SK-N-MC (cell line): ENCODE measurements around the gene TCF3.
A peak's percentile ranks its signal among the peaks of the same experiment; 100 is the strongest.

Experiments
- DNase-seq: peaks from one replicate; pipeline ENCODE4 v3.0.0-alpha.2; 2011; ENCODE audit warnings: low read depth, low spot score
- H3K27ac ChIP-seq: fragments of 200-600 bp; sonication (generic); 2 replicates; pipeline ENCODE4 v1.5.1; 2016; ENCODE audit warnings: mixed run types
- H3K36me3 ChIP-seq: fragments of 200-600 bp; sonication (generic); 2 replicates; pipeline ENCODE4 v1.6.1; 2017; ENCODE audit warnings: antibody characterized with exemption, low read length, mixed read lengths; ENCODE audit not compliant: insufficient read depth
- H3K4me3 ChIP-seq: fragments of 200-600 bp; sonication (generic); 2 replicates; pipeline ENCODE4 v1.5.1; 2016
- H3K9ac ChIP-seq: fragments of 200-600 bp; sonication (generic); 2 replicates; pipeline ENCODE4 v1.8.0; 2017; ENCODE audit warnings: mixed run types, mixed read lengths; ENCODE audit not compliant: insufficient read length
- H3K9me3 ChIP-seq: fragments of 200-600 bp; sonication (generic); 2 replicates; pipeline ENCODE4 v1.6.1; 2017; ENCODE audit warnings: low read depth, mild to moderate bottlenecking, antibody characterized with exemption, low read length, moderate library complexity, mixed read lengths
- EZH2 ChIP-seq: fragments of 200-600 bp; sonication (generic); IDR thresholded peaks from one replicate; pipeline ENCODE4 v1.6.1; 2017; ENCODE audit warnings: antibody characterized with exemption
- FOXP2 ChIP-seq: optimal IDR thresholded peaks from 2 replicates; pipeline ENCODE3; 2011; ENCODE audit warnings: mild to moderate bottlenecking, moderate library complexity; ENCODE audit not compliant: insufficient read depth; ENCODE audit errors: extremely low read length, control extremely low read depth
- POLR2AphosphoS5 ChIP-seq: IDR thresholded peaks from 2 replicates; pipeline ENCODE4 v1.6.1; 2012; ENCODE audit warnings: mild to moderate bottlenecking, low read depth, low read length, borderline replicate concordance

Gene TCF3

GRCh38 chr19:1570836-1571235 lies 81.6 kb downstream of the TCF3 start:
- no peak overlapping the region for H3K27ac ChIP-seq
- TF ChIP-seq EZH2 (no peak), POLR2AphosphoS5 (no peak), FOXP2 (no peak)
- no peaks in the 10 kb centered on the region for H3K9me3 ChIP-seq
- no peak overlapping the region for H3K4me3 ChIP-seq
- no peak overlapping the region for H3K9ac ChIP-seq
- DNase-seq, result no peak
- no peaks in the 10 kb centered on the region; the same call in 1 of the 2 replicates for H3K36me3 ChIP-seq

DNA sequence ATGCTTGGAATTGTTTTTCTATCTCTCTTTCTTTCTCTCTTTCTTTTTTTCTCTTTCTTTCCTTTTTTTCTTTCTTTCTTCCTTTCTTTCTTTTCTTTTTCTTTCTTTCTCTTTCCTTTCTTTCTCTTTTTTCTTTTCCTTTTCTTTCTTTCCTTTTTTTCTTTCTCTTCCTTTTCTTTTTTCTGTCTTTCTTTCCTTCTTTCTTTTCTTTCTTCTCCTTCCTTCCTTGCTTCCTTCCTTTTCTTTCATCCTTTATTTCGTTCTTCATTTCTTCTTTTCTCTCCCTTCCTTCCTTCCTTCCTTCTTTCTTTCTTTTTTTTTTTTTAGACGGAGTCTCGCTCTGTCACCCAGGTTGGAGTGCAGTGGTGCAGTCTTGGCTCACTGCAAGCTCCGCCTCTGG lies 82.4 kb downstream of the TCF3 start:
- DNase-seq, result no peak
- Histone ChIP-seq H3K27ac (no peak overlapping the region), H3K36me3 (peaks cover 3% of the 10 kb centered on the region; the same call in 1 of the 2 replicates), H3K4me3 (no peak overlapping the region), H3K9me3 (no peaks in the 10 kb centered on the region), H3K9ac (no peak overlapping the region)
- TF ChIP-seq POLR2AphosphoS5, result no peak

GRCh38 chr19:1568320-1569019 lies 83.9 kb downstream of the TCF3 start, which contains the start of gene MEX3D:
TSS of gene MEX3D (minus strand) at chr19:1568325. CDS start at chr19:1568058, 267 bp downstream.
- no peaks in the 10 kb centered on the region for H3K9me3 ChIP-seq
- TF ChIP-seq POLR2AphosphoS5 (peak; percentile 60; the same call in 1 of the 2 replicates), FOXP2 (no peak)
- H3K4me3 ChIP-seq, result peak within 1 kb of the TSS; percentile 90
- DNase-seq, result no peak
- peak within 1 kb of the TSS; percentile 42; the same call in 1 of the 2 replicates for H3K27ac ChIP-seq
- H3K36me3 ChIP-seq, result peaks cover 3% of the 10 kb centered on the region; the same call in 1 of the 2 replicates
- H3K9ac ChIP-seq, result peak within 1 kb of the TSS; percentile 89

GRCh38 chr19:1567848-1568227 lies 84.6 kb downstream of the TCF3 start:
- H3K36me3 ChIP-seq, result peaks cover 3% of the 10 kb centered on the region; the same call in 1 of the 2 replicates
- no peak overlapping the region for H3K4me3 ChIP-seq
- H3K27ac ChIP-seq, result no peak overlapping the region
- H3K9me3 ChIP-seq, result no peaks in the 10 kb centered on the region
- no peak overlapping the region for H3K9ac ChIP-seq
- DNase-seq, result no peak
- no peak for TF ChIP-seq FOXP2
- no peak for TF ChIP-seq POLR2AphosphoS5
- no peak for TF ChIP-seq EZH2

DNA sequence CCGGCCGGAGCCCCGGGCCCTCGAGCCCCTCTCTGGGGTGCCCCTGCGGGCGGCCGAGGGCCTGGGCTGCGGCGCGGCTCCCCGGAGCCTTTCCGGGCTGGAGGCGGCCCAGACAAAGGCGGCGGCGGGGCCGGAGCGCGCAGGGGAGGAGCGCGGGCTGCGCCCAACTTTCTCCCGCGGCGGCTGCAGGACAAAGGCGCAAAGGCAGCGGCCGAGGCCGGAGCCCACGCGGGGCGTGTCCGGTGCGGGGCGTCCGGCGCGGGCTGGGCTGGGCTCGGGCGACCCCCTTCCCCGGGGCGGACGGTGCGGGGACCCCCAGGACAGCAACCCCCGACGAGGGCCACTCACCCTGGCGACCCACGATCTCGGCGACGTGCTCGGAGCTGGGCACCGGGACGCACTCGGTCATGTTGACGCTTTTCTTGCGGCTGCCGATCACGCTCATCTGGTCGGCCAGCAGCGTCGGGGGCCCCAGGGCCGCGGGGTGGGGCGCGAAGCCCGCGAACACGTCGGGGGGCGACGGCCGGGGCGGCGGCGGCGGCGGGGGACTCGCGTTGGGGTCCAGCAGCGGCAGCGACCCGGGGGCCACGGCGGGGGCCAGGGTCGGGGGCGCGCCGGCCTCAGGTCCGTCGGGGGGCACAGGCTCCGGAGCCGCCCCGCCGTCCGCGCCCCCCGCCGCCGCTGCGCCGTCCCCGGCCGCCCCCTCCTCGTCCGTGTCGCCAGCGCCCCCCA lies 85.1 kb downstream of the TCF3 start:
- H3K9ac ChIP-seq, result peak overlapping the region; percentile 89
- no peak for DNase-seq
- peaks cover 3% of the 10 kb centered on the region; the same call in 1 of the 2 replicates for H3K36me3 ChIP-seq
- TF ChIP-seq EZH2 (no peak), POLR2AphosphoS5 (no peak), FOXP2 (no peak)
- H3K9me3 ChIP-seq, result no peaks in the 10 kb centered on the region
- peak overlapping the region; percentile 42; the same call in 1 of the 2 replicates for H3K27ac ChIP-seq
- peak overlapping the region; percentile 90 for H3K4me3 ChIP-seq

- DNase-seq, result no peak
- Histone ChIP-seq H3K4me3 (peak overlapping the region; percentile 90), H3K27ac (peak overlapping the region; percentile 42; the same call in 1 of the 2 replicates), H3K36me3 (peaks cover 3% of the 10 kb centered on the region; the same call in 1 of the 2 replicates), H3K9ac (peak overlapping the region; percentile 89), H3K9me3 (no peaks in the 10 kb centered on the region)
- TF ChIP-seq POLR2AphosphoS5, result peak; percentile 16; the same call in 1 of the 2 replicates
- TF ChIP-seq FOXP2, result no peak
- TF ChIP-seq EZH2, result no peak
These were observed 85.9 kb downstream of the TCF3 start for GRCh38 chr19:1566392-1567115.

DNA sequence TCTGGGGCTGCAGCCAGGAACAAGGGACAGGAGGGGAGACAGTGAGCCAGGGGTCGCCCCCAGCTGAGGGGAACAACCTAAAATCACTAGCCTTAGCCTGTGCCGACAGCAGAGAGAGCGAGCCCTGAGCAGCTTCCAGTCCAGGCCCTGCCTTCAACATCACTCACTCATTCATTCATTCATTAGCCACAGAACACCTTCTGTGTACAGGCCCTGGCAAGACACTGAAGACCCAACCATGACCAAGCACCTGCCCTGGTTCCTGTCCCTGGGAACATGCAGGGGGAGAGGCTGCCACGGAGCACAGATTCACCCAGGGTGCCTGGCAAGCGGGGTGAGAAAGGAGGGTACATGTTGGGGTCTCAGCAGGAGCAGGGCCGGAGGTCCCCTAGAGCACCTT lies 89.2 kb downstream of the TCF3 start:
- TF ChIP-seq EZH2 (no peak), FOXP2 (no peak)
- H3K36me3 ChIP-seq, result peaks cover 3% of the 10 kb centered on the region; the same call in 1 of the 2 replicates

GRCh38 chr19:1561236-1561842 lies 91.1 kb downstream of the TCF3 start:
- Histone ChIP-seq H3K9ac (no peak overlapping the region), H3K4me3 (no peak overlapping the region), H3K27ac (no peak overlapping the region), H3K9me3 (no peaks in the 10 kb centered on the region), H3K36me3 (peaks cover 8% of the 10 kb centered on the region; the same call in 1 of the 2 replicates)
- no peak for TF ChIP-seq POLR2AphosphoS5
- no peak for TF ChIP-seq FOXP2
- no peak for TF ChIP-seq EZH2
- DNase-seq, result no peak

More for the DNA sequence above, 89.2 kb downstream of the TCF3 start:
- DNase-seq, result no peak
- no peaks in the 10 kb centered on the region for H3K9me3 ChIP-seq
- no peak overlapping the region for H3K27ac ChIP-seq
- H3K9ac ChIP-seq, result no peak overlapping the region
- no peak overlapping the region for H3K4me3 ChIP-seq
